ENCODE measurements around the gene CNTNAP2.

GRCh38 chr7:147400221-147400689 is 1283.7 kb downstream of the CNTNAP2 start:
- TF ChIP-seq CTCF (IDR thresholded peaks at IDR 0.05) (no peak), POLR2A (IDR thresholded peaks at IDR 0.05) (no peak)

Measured in lower leg skin (tissue), 3 donors.